GM23338 (cell line): ENCODE data around the gene KLK1. TPM values are rescaled to one million over a fixed set of nuclear protein-coding genes. Genes with fewer than 3 reads are reported as not detected.

Experiments
- ATAC-seq: fragments of 200-7000 bp; cut with Tn5 transposase; 3 replicates; pipeline ENCODE4 v1.9.1; 2020
- DNase-seq: peaks from one replicate; pipeline ENCODE4 v3.0.0-alpha.2; 2015; ENCODE audit warnings: low spot score
- H2AFZ ChIP-seq: fragments of 200-600 bp; sonication (generic); 2 replicates; pipeline ENCODE4 v1.8.0; 2016; ENCODE audit warnings: antibody characterized with exemption, mild to moderate bottlenecking, moderate library complexity
- H3F3A ChIP-seq: fragments of 200-600 bp; sonication (generic); replicated peaks from 2 replicates; pipeline ENCODE4 v1.8.0; 2017; ENCODE audit warnings: antibody characterized with exemption, mixed run types, low read depth
- H3K27ac ChIP-seq: fragments of 200-600 bp; sonication (generic); 2 replicates; pipeline ENCODE4 v1.6.1; 2016; ENCODE audit warnings: low read depth
- H3K27me3 ChIP-seq: fragments of 200-600 bp; sonication (generic); 2 replicates; pipeline ENCODE4 v1.8.0; 2016; ENCODE audit warnings: mild to moderate bottlenecking, mixed run types, moderate library complexity; ENCODE audit not compliant: insufficient read depth
- H3K36me3 ChIP-seq: fragments of 200-600 bp; sonication (generic); 2 replicates; pipeline ENCODE4 v1.8.0; 2016; ENCODE audit warnings: mild to moderate bottlenecking; ENCODE audit not compliant: insufficient read depth
- H3K4me1 ChIP-seq: fragments of 200-600 bp; sonication (generic); 2 replicates; pipeline ENCODE4 v1.8.0; 2016; ENCODE audit warnings: mild to moderate bottlenecking, moderate library complexity; ENCODE audit not compliant: insufficient read depth
- H3K4me2 ChIP-seq: fragments of 200-600 bp; sonication (generic); 2 replicates; pipeline ENCODE4 v1.7.1; 2017; ENCODE audit warnings: mixed run types
- H3K4me3 ChIP-seq: fragments of 200-600 bp; sonication (generic); 2 replicates; pipeline ENCODE4 v1.6.1; 2016; ENCODE audit warnings: mixed run types
- H3K79me2 ChIP-seq: fragments of 200-600 bp; sonication (generic); replicated peaks from 2 replicates; pipeline ENCODE4 v1.8.0; 2017; ENCODE audit warnings: mild to moderate bottlenecking; ENCODE audit not compliant: insufficient read depth
- H3K9me2 ChIP-seq: fragments of 200-600 bp; sonication (generic); 2 replicates; pipeline ENCODE4 v1.8.0; 2017; ENCODE audit not compliant: insufficient read depth
- H4K20me1 ChIP-seq: fragments of 200-600 bp; sonication (generic); replicated peaks from 2 replicates; pipeline ENCODE4 v1.8.0; 2017; ENCODE audit warnings: mild to moderate bottlenecking; ENCODE audit not compliant: insufficient read depth
- H3K27ac Mint-ChIP-seq: 2 replicates; pipeline ENCODE4 v1.8.0; 2020; ENCODE audit warnings: inconsistent platforms, mild to moderate bottlenecking, moderate library complexity, mixed read lengths
- H3K27me3 Mint-ChIP-seq: 3 replicates; pipeline ENCODE4 v1.8.0; 2022; ENCODE audit warnings: low read depth, mild to moderate bottlenecking, moderate library complexity, mixed read lengths, inconsistent platforms; ENCODE audit not compliant: insufficient read depth, poor library complexity
- H3K36me3 Mint-ChIP-seq: 3 replicates; pipeline ENCODE4 v1.8.0; 2021; ENCODE audit warnings: low read depth, mild to moderate bottlenecking, inconsistent platforms, moderate library complexity, mixed read lengths
- H3K4me1 Mint-ChIP-seq: 3 replicates; pipeline ENCODE4 v1.8.0; 2020; ENCODE audit warnings: mild to moderate bottlenecking, inconsistent platforms, mixed read lengths
- H3K4me3 Mint-ChIP-seq: 3 replicates; pipeline ENCODE4 v1.8.0; 2021; ENCODE audit warnings: moderate library complexity, mild to moderate bottlenecking, inconsistent platforms, mixed read lengths
- H3K9me3 Mint-ChIP-seq: 3 replicates; pipeline ENCODE4 v1.8.0; 2020; ENCODE audit warnings: moderate library complexity, mild to moderate bottlenecking, inconsistent platforms, mixed read lengths
- CREB1 ChIP-seq: fragments of 250-450 bp; sonication (Bioruptor Pico); IDR thresholded peaks from 2 replicates; pipeline ENCODE4 v1.5.0; 2020; ENCODE audit warnings: low read depth, mild to moderate bottlenecking, moderate library complexity
- EZH2 ChIP-seq: fragments of 200-600 bp; sonication (generic); IDR thresholded peaks from one replicate; pipeline ENCODE4 v1.8.0; 2017; ENCODE audit warnings: antibody characterized with exemption, mild to moderate bottlenecking, low read depth; ENCODE audit not compliant: unreplicated experiment
- EZH2phosphoT487 ChIP-seq: fragments of 200-600 bp; sonication (generic); IDR thresholded peaks from one replicate; pipeline ENCODE4 v1.8.1; 2018; ENCODE audit warnings: antibody characterized with exemption; ENCODE audit not compliant: unreplicated experiment
- JUNB ChIP-seq: IDR thresholded peaks from one replicate; pipeline ENCODE4 v1.6.1; 2016; ENCODE audit warnings: antibody characterized with exemption; ENCODE audit not compliant: unreplicated experiment
- NANOG ChIP-seq: IDR thresholded peaks from 2 replicates; pipeline ENCODE4 v1.6.1; 2016; ENCODE audit warnings: antibody characterized with exemption, borderline replicate concordance
- POLR2AphosphoS5 ChIP-seq: IDR thresholded peaks from 2 replicates; pipeline ENCODE4 v1.6.1; 2016; ENCODE audit warnings: antibody characterized with exemption, low read depth
- STAT1 ChIP-seq: IDR thresholded peaks from one replicate; pipeline ENCODE4 v1.6.1; 2016; ENCODE audit warnings: antibody characterized with exemption; ENCODE audit not compliant: unreplicated experiment
- ZNF114 ChIP-seq: fragments of 250-450 bp; sonication (Bioruptor Pico); IDR thresholded peaks from 2 replicates; pipeline ENCODE4 v1.5.0; 2020; ENCODE audit warnings: mild to moderate bottlenecking, moderate library complexity
- ZNF331 ChIP-seq: fragments of 250-450 bp; sonication (Bioruptor Pico); IDR thresholded peaks from 2 replicates; pipeline ENCODE4 v1.5.0; 2020; ENCODE audit warnings: low read depth, mild to moderate bottlenecking, moderate library complexity
- polyA plus RNA-seq: library from polyadenylated mRNA; unstranded; fragments of >200 nt; fragmentation: Nextera tagmentation; extraction: Ambion mirVana; gene quantifications from 2 replicates; pipeline ENCODE4 v1.2.1, GENCODE V29; 2016
- total RNA-seq: library from RNA; depleted of rRNA; stranded (reverse); fragments of >200 nt; shearing (Covaris generic); gene quantifications from 2 replicates; pipeline ENCODE4 v1.2.3, GENCODE V29; 2014
- TF ChIP-seq, protein P1 (sequence below): fragments of 250-450 bp; sonication (Bioruptor Pico); IDR thresholded peaks from 2 replicates; pipeline ENCODE4 v1.5.0; 2020; ENCODE audit warnings: mild to moderate bottlenecking, moderate library complexity
- TF ChIP-seq, protein P2 (sequence below): IDR thresholded peaks from one replicate; pipeline ENCODE4 v1.6.1; 2018; ENCODE audit warnings: antibody characterized with exemption; ENCODE audit not compliant: unreplicated experiment
- TF ChIP-seq, protein P3 (sequence below): IDR thresholded peaks from 2 replicates; pipeline ENCODE4 v1.6.1; 2016; ENCODE audit warnings: antibody characterized with exemption
- TF ChIP-seq, protein P4 (sequence below), 2 experiments: fragments of 200-600 bp in 1 of 2; sonication (generic) in 1 of 2; conservative IDR thresholded peaks; 2 replicates each; pipeline versions ENCODE4 v1.5.1 to v1.6.1; 2016 to 2017; ENCODE audit warnings: antibody characterized with exemption in 2 of 2, low read depth in 2 of 2, mild to moderate bottlenecking in 2 of 2, moderate library complexity in 1 of 2

The KLK1 gene
- total and polyA plus RNA-seq, 2 experiments from 2014 or later: 0.31 to 3.0 TPM

DNA sequence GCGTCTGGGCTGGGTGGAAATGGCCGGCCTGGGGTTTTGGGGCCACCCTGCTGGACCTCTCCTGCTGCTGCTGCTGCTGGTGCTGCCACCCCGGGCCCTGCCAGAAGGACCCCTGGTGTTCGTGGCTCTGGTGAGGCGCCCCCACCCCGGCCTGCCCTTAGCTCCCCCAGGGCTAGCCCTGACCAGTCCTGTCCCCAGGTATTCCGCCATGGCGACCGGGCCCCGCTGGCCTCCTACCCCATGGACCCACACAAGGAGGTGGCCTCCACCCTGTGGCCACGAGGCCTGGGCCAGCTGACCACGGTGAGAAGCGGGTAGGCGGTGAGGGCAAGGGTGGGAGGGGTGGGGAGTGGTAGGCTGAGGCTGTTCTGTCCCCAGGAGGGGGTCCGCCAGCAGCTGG, 33.2 kb downstream of the KLK1 start, which contains the start of gene ACP4:
TSS of gene ACP4 (plus strand) at position 20 of the 400 bp plus-strand sequence. CDS start at position 20, 0 bp downstream.
- H3K36me3 ChIP-seq: no peaks in the 10 kb centered on the region
- H3K36me3 Mint-ChIP-seq: peaks cover under 1% of the 10 kb centered on the region; the same call in 2 of the 3 replicates
- no peak within 1 kb of the TSS for H3K27ac Mint-ChIP-seq
- no peaks in the 10 kb centered on the region for H3K27me3 ChIP-seq
- H3K4me3 Mint-ChIP-seq: no peak within 1 kb of the TSS; the same call in 2 of the 3 replicates
- peaks cover 5% of the 10 kb centered on the region for H3F3A ChIP-seq
- H3K4me2 ChIP-seq: no peak within 1 kb of the TSS
- no peak within 1 kb of the TSS for H3K4me3 ChIP-seq
- H3K4me1 Mint-ChIP-seq: peaks cover 6% of the 10 kb centered on the region; the same call in 2 of the 3 replicates
- peaks cover 12% of the 10 kb centered on the region for H4K20me1 ChIP-seq
- no peak within 1 kb of the TSS for H2AFZ ChIP-seq
- no peak within 1 kb of the TSS for H3K27ac ChIP-seq
- DNase-seq: no peak
- peaks cover 31% of the 10 kb centered on the region for H3K27me3 Mint-ChIP-seq
- TF ChIP-seq EZH2 (no peak), NANOG (no peak), EZH2phosphoT487 (no peak), ZNF114 (no peak), CREB1 (no peak), POLR2AphosphoS5 (no peak), JUNB (no peak), ZNF331 (CRISPR knock-in tag) (no peak), STAT1 (no peak)
- TF ChIP-seq, protein P1, sequence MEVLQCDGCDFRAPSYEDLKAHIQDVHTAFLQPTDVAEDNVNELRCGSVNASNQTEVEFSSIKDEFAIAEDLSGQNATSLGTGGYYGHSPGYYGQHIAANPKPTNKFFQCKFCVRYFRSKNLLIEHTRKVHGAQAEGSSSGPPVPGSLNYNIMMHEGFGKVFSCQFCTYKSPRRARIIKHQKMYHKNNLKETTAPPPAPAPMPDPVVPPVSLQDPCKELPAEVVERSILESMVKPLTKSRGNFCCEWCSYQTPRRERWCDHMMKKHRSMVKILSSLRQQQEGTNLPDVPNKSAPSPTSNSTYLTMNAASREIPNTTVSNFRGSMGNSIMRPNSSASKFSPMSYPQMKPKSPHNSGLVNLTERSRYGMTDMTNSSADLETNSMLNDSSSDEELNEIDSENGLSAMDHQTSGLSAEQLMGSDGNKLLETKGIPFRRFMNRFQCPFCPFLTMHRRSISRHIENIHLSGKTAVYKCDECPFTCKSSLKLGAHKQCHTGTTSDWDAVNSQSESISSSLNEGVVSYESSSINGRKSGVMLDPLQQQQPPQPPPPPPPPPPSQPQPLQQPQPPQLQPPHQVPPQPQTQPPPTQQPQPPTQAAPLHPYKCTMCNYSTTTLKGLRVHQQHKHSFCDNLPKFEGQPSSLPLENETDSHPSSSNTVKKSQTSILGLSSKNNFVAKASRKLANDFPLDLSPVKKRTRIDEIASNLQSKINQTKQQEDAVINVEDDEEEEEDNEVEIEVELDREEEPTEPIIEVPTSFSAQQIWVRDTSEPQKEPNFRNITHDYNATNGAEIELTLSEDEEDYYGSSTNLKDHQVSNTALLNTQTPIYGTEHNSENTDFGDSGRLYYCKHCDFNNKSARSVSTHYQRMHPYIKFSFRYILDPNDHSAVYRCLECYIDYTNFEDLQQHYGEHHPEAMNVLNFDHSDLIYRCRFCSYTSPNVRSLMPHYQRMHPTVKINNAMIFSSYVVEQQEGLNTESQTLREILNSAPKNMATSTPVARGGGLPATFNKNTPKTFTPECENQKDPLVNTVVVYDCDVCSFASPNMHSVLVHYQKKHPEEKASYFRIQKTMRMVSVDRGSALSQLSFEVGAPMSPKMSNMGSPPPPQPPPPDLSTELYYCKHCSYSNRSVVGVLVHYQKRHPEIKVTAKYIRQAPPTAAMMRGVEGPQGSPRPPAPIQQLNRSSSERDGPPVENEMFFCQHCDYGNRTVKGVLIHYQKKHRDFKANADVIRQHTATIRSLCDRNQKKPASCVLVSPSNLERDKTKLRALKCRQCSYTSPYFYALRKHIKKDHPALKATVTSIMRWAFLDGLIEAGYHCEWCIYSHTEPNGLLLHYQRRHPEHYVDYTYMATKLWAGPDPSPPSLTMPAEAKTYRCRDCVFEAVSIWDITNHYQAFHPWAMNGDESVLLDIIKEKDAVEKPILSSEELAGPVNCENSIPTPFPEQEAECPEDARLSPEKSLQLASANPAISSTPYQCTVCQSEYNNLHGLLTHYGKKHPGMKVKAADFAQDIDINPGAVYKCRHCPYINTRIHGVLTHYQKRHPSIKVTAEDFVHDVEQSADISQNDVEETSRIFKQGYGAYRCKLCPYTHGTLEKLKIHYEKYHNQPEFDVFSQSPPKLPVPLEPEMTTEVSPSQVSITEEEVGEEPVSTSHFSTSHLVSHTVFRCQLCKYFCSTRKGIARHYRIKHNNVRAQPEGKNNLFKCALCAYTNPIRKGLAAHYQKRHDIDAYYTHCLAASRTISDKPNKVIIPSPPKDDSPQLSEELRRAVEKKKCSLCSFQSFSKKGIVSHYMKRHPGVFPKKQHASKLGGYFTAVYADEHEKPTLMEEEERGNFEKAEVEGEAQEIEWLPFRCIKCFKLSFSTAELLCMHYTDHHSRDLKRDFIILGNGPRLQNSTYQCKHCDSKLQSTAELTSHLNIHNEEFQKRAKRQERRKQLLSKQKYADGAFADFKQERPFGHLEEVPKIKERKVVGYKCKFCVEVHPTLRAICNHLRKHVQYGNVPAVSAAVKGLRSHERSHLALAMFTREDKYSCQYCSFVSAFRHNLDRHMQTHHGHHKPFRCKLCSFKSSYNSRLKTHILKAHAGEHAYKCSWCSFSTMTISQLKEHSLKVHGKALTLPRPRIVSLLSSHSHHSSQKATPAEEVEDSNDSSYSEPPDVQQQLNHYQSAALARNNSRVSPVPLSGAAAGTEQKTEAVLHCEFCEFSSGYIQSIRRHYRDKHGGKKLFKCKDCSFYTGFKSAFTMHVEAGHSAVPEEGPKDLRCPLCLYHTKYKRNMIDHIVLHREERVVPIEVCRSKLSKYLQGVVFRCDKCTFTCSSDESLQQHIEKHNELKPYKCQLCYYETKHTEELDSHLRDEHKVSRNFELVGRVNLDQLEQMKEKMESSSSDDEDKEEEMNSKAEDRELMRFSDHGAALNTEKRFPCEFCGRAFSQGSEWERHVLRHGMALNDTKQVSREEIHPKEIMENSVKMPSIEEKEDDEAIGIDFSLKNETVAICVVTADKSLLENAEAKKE (CRISPR knock-in tag): no peak
- TF ChIP-seq, protein P2, sequence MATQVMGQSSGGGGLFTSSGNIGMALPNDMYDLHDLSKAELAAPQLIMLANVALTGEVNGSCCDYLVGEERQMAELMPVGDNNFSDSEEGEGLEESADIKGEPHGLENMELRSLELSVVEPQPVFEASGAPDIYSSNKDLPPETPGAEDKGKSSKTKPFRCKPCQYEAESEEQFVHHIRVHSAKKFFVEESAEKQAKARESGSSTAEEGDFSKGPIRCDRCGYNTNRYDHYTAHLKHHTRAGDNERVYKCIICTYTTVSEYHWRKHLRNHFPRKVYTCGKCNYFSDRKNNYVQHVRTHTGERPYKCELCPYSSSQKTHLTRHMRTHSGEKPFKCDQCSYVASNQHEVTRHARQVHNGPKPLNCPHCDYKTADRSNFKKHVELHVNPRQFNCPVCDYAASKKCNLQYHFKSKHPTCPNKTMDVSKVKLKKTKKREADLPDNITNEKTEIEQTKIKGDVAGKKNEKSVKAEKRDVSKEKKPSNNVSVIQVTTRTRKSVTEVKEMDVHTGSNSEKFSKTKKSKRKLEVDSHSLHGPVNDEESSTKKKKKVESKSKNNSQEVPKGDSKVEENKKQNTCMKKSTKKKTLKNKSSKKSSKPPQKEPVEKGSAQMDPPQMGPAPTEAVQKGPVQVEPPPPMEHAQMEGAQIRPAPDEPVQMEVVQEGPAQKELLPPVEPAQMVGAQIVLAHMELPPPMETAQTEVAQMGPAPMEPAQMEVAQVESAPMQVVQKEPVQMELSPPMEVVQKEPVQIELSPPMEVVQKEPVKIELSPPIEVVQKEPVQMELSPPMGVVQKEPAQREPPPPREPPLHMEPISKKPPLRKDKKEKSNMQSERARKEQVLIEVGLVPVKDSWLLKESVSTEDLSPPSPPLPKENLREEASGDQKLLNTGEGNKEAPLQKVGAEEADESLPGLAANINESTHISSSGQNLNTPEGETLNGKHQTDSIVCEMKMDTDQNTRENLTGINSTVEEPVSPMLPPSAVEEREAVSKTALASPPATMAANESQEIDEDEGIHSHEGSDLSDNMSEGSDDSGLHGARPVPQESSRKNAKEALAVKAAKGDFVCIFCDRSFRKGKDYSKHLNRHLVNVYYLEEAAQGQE: no peak
- TF ChIP-seq, protein P3, sequence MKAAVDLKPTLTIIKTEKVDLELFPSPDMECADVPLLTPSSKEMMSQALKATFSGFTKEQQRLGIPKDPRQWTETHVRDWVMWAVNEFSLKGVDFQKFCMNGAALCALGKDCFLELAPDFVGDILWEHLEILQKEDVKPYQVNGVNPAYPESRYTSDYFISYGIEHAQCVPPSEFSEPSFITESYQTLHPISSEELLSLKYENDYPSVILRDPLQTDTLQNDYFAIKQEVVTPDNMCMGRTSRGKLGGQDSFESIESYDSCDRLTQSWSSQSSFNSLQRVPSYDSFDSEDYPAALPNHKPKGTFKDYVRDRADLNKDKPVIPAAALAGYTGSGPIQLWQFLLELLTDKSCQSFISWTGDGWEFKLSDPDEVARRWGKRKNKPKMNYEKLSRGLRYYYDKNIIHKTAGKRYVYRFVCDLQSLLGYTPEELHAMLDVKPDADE: no peak
- TF ChIP-seq, protein P4, sequence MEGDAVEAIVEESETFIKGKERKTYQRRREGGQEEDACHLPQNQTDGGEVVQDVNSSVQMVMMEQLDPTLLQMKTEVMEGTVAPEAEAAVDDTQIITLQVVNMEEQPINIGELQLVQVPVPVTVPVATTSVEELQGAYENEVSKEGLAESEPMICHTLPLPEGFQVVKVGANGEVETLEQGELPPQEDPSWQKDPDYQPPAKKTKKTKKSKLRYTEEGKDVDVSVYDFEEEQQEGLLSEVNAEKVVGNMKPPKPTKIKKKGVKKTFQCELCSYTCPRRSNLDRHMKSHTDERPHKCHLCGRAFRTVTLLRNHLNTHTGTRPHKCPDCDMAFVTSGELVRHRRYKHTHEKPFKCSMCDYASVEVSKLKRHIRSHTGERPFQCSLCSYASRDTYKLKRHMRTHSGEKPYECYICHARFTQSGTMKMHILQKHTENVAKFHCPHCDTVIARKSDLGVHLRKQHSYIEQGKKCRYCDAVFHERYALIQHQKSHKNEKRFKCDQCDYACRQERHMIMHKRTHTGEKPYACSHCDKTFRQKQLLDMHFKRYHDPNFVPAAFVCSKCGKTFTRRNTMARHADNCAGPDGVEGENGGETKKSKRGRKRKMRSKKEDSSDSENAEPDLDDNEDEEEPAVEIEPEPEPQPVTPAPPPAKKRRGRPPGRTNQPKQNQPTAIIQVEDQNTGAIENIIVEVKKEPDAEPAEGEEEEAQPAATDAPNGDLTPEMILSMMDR (conservative IDR thresholded peaks at IDR 0.05; ENCODE audit: low read depth in 2 of 2): no peak
- H3K9me3 Mint-ChIP-seq: peaks cover 21% of the 10 kb centered on the region
- no peaks in the 10 kb centered on the region for H3K79me2 ChIP-seq
- no peak for ATAC-seq
- peaks cover 9% of the 10 kb centered on the region for H3K4me1 ChIP-seq
- no peaks in the 10 kb centered on the region for H3K9me2 ChIP-seq
